Lower leg skin (tissue), 4 donors: ENCODE data around the gene GOLPH3. TPM values are rescaled to one million over a fixed set of nuclear protein-coding genes. Genes with fewer than 3 reads are reported as not detected.

Experiments used
- DNase-seq, 2 donors: peaks; one replicate each; pipeline ENCODE4 v3.0.0-alpha.2; 2019; ENCODE audit warnings: low spot score in 2 of 2
- H3K4me3 ChIP-seq: fragments of 200-600 bp; sonication (generic); 2 replicates; pipeline ENCODE4 v1.5.1; 2017; ENCODE audit warnings: mild to moderate bottlenecking, low read depth; ENCODE audit not compliant: poor library complexity, severe bottlenecking
- POLR2A ChIP-seq, 2 donors: fragments of 450-650 bp; IDR thresholded peaks; one replicate each; pipeline ENCODE4 v1.6.1; 2016 to 2017; ENCODE audit warnings: antibody characterized with exemption in 2 of 2, mild to moderate bottlenecking in 1 of 2, moderate library complexity in 1 of 2
- WGBS, 2 donors: methylation state at CpG; one replicate each; pipeline ENCODE4 v1.1.5; 2018; 5-methylcytosine and 5-hydroxymethylcytosine counted together
- intact Hi-C: fragments of 100-400 bp; cut with DNase I; formaldehyde crosslinking; loops from one replicate; pipeline ENCODE4 v1.15.0; 2023; ENCODE audit warnings: low total_unique reads
- total RNA-seq, 4 donors: library from RNA; depleted of rRNA; stranded (reverse); fragments of >200 nt; gene quantifications; one replicate each; pipeline ENCODE4 v1.1.0, GENCODE V29; 2016
- TF ChIP-seq, protein P1 (sequence below), 3 donors: fragments of 450-650 bp; IDR thresholded peaks; one replicate each; pipeline ENCODE4 v1.5.1; 2016; ENCODE audit warnings: antibody characterized with exemption in 3 of 3, mild to moderate bottlenecking in 3 of 3, moderate library complexity in 2 of 3

The GOLPH3 gene
- total RNA-seq, 4 donors from 2014 or later, result 57.9 to 121 (median 66.2) TPM

DNA sequence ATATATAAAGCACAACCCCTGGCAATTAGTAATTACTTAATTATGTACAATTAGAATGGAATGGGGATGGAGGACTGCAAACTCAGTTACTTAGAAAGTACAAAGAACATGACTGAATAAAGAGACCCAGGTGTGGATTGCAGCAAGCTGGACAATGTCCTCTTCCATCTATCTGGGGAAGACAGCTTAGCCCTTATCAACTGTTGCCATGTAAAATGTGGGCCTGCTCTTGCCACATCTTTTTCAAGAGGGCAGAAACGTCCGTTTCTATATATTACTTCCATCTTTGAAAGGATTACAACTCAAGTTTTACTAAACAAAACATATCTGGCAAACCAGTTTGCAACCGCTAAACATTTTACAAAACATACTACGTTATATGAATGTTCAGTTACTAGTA lies 26.2 kb downstream of the GOLPH3 start:
- no peak overlapping the region for H3K4me3 ChIP-seq
- intact Hi-C loops, result no loop called here
- no peak for DNase-seq
- TF ChIP-seq, protein P1, sequence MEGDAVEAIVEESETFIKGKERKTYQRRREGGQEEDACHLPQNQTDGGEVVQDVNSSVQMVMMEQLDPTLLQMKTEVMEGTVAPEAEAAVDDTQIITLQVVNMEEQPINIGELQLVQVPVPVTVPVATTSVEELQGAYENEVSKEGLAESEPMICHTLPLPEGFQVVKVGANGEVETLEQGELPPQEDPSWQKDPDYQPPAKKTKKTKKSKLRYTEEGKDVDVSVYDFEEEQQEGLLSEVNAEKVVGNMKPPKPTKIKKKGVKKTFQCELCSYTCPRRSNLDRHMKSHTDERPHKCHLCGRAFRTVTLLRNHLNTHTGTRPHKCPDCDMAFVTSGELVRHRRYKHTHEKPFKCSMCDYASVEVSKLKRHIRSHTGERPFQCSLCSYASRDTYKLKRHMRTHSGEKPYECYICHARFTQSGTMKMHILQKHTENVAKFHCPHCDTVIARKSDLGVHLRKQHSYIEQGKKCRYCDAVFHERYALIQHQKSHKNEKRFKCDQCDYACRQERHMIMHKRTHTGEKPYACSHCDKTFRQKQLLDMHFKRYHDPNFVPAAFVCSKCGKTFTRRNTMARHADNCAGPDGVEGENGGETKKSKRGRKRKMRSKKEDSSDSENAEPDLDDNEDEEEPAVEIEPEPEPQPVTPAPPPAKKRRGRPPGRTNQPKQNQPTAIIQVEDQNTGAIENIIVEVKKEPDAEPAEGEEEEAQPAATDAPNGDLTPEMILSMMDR (IDR thresholded peaks at IDR 0.05), result no peak
- no peak for TF ChIP-seq POLR2A (IDR thresholded peaks at IDR 0.05)
- 91 to 94% methylated on average over 4 of the region's 4 CpGs for WGBS, 2 donors

DNA sequence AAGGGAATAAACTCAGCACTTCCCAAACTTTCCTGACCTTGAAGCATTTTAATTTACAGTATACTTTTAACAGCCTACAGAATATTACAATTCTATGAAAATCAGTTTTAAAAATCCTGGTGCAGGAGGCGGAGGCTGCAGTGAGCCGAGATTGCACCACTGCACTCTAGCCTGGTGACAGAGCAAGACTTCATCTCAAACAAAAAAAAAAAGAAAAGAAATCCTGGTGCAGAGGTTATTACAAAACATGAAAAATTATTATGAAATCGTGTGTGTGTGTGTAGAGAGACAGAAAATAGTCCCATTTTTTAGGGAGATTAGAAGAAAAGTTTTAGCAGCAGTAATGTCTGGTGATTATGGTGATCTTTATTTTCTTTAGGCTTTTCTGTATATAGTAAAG lies 26.9 kb downstream of the GOLPH3 start:
- DNase-seq, result no peak
- intact Hi-C loops, result no loop called here
- no peak for TF ChIP-seq POLR2A (IDR thresholded peaks at IDR 0.05)
- TF ChIP-seq, protein P1 (IDR thresholded peaks at IDR 0.05), result no peak
- 61 to 68% methylated on average over 3 of the region's 3 CpGs for WGBS, 2 donors
- H3K4me3 ChIP-seq, result no peak overlapping the region

DNA sequence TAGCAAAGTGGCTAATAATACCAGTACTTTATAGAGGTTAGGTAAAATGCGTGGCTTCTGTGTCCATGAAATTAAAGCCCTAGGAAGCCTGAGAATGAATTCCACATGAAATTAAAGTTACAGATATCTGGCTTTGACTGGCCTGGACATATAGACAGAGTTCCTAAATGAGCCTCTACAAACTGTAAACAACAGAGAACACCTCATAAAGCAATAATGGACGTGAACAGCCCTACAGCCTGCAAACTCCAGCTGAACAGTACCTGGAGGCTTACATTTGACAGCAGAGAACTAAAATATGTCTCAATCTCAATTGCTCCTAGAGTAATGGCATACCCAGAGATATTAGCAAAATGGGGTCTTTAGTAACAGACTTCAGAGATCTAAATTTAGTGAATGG lies 28.7 kb downstream of the GOLPH3 start:
- DNase-seq, result no peak
- WGBS, 2 donors, result 35 to 80% methylated on average over 2 of the region's 2 CpGs
- intact Hi-C loops, result no loop called here
- H3K4me3 ChIP-seq, result no peak overlapping the region
- TF ChIP-seq POLR2A (IDR thresholded peaks at IDR 0.05), result no peak
- TF ChIP-seq, protein P1 (IDR thresholded peaks at IDR 0.05), result no peak

DNA sequence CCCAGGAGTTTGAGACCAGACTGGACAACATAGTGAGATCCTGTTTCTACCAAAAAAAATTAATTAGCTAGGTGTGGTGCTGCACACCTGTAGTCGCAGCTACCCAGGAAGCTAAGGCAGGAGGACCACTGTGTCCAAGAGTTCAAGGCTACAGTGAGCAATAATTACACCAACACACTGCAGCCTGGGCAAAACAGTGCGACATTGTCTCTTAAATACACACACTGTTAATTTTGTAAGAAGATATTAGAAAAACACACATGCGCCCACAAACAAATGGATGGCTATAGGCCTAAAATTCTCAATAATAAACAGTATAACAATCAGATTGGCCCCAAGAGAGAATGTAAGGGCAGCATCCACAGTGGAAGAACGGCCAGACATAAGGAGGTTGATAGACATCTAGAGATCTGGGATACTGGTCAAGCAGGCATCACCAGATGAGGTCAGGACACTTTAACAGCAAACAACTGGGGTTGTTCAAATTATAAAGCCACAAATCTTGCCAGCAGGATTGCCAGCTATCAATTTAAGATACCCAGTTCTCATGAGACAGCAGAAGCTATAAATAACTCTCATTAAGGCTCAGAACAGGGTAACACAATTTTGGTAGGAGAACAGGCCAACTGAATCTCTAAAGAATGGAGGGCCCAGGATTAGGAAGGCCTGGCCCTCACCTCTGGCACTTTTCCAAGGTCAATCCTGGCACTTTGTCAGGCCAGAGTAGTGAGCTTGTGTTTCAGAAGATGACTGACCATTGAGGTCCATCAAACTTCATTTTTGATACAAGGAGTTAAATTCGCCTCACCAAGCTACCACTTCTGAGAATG lies 29.5 kb downstream of the GOLPH3 start:
- H3K4me3 ChIP-seq, result no peak overlapping the region
- no peak for TF ChIP-seq POLR2A (IDR thresholded peaks at IDR 0.05)
- TF ChIP-seq, protein P1 (IDR thresholded peaks at IDR 0.05), result no peak
- WGBS, 2 donors, result 91 to 92% methylated on average over 5 of the region's 5 CpGs
- intact Hi-C loops, result no loop called here
- no peak for DNase-seq

DNA sequence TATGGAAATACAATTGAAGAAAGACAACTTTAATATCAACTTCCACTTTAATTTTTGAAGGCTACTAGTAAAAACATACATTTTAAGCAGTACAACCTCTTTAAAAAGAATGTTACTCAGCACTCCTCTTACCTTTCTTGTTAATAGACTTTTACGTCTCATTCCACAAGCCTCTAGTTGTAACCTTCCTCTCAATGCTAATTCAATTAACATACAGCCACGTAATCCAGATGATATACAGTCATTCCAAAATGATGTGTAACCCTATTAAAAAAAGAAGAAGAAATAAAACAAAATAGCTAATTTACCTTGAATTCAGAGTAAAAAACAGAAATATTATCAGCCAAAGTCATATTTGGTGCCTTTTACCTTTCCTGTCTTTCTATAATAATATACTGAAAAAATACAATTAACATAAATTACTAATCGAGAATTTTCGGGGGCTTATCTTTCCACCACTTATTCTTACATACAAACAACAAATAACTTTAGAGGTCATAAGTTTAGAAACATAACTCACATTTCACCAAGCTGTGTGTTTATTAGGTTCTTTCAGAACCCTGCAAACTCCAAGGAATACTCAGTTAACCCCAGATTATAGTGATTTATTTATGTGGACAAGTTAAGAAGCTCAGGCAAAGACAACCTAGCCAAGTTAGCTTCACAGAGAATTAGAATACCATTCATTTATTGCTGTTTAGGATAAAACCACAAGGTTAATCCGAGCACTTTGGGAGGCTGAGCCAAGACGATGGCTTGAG lies 30.3 kb downstream of the GOLPH3 start:
- WGBS, 2 donors, result 91% methylated on average over 6 of the region's 6 CpGs
- intact Hi-C loops, result no loop called here
- TF ChIP-seq, protein P1 (IDR thresholded peaks at IDR 0.05), result no peak
- TF ChIP-seq POLR2A (IDR thresholded peaks at IDR 0.05), result no peak
- H3K4me3 ChIP-seq, result no peak overlapping the region
- DNase-seq, result no peak
